HPDE6-E6E7 (cell line): ENCODE data around the gene MEGF11.

Experiments
- DNase-seq: peaks from one replicate; pipeline ENCODE4 v3.0.0; 2011; ENCODE audit warnings: missing footprints; ENCODE audit errors: extremely low spot score

The MEGF11 gene

DNA sequence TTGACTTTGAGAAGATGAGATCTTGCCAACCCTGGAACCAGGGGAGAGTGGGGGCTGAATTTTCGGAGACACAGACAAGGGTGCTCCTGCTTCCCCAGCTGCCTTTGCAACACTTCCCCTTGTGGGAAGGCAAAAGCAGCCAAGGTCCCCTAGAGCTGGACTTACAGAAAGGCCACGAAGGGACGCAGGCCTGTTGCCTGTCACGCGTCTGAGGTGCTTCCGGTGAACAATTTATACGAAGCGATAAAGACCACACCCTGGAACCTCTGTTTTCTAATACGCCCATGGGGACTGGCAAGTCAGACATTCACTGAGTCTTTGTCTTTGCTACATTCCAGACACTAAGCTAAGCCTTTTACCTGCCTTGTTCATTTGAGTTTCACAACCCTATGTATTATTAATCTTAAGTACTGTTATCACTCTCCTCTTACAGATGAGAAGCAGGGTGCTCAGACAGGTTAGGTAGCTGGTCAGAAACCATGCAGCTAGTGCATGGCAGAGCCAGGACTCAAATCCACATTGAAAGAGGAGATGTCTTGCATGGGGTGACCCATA, 13.2 kb downstream of the MEGF11 start:
- DNase-seq, result no peak

DNA sequence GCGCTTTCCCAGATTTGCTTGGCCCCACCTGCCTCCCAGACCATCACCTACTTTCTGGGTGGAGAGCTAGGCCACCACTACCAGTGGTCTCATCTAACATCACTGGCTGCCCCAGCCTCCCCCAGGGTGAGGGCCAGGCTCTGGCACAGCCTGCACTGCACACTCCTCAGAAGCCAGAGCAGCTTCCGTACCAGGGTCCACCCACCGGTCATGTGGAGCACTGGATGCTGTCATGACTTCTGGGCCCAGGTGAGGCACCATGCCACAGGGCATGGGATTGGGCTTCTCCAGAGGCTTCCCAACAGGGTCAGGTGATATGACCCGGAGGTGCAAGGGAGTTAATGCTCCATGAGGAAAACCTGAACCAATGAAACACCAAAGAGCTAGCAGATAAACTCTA, 14.0 kb downstream of the MEGF11 start:
- no peak for DNase-seq

DNA sequence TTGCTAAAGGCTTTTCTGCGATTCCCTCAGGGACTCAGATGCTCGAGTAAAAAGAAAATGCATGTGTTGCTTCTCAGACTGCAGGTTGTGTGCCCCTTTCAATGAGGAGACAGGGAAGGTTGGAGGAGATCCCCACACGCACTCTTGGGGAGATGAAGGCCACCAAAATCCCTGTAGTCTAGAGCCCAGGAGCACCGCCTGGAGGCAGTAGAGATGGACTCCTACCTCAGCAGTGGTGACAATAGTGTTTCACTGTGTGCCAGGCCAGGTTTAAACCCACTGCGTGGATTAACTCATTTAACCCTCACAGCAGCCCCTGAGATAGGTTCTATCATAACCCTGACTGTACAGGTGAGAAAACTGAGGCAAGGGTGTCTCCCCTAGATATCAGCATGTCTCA, 15.2 kb downstream of the MEGF11 start:
- DNase-seq, result no peak

- DNase-seq, result no peak
Measured at GRCh38 chr15:66237513-66238235, 15.9 kb downstream of the MEGF11 start.

- no peak for DNase-seq
Measured at GRCh38 chr15:66236806-66237375, 16.7 kb downstream of the MEGF11 start.

- DNase-seq, result no peak
Measured at GRCh38 chr15:66235866-66236265, 17.7 kb downstream of the MEGF11 start.

GRCh38 chr15:66234798-66235197, 18.8 kb downstream of the MEGF11 start:
- no peak for DNase-seq

DNA sequence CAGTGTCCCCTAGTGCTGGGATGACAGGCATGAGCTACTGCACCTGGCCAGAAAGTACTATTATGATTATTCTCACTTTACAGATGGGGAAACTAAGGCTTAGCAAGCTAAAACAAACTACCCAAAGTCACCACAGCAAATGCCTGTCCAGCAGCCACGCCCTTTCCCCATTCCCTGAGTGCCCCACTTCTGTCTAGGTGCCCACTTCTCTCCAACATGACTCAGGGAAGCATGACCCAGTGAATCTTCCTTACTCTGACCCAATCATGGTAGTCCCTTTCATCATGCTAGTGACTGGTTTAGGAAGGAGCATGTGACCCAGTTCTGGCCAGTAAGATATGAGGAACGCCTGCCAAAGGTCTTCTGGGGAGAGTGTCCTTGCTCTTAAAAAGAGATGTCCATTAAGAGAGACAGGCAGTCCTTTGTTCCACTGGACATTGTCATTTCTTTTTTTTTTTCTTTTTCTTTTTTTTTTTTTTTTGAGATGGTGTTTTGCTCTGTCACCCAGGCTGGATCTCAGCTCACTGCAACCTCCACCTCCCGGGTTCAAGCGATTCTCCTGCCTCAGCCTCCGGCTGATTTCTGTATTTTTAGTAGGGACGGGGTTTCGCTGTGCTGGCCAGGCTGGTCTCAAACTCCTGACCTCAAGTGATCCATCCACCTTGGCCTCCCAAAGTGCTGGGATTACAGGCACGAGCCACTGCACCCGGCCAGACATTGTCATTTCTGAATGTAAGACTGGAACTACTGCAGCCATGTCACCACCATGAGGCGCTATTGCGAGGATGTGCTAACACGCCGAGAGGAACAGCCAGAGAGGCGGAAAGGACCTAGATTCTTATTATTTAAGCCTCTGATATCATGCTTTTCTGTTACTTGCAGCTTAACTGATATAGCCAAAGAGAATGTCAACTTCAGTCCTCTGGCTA, 19.8 kb downstream of the MEGF11 start:
- no peak for DNase-seq

- DNase-seq, result no peak
Measured at GRCh38 chr15:66232267-66232625, 21.3 kb downstream of the MEGF11 start.

GRCh38 chr15:66231394-66232266, 21.9 kb downstream of the MEGF11 start:
- no peak for DNase-seq

- DNase-seq, result no peak
Measured at GRCh38 chr15:66229790-66230465, 23.6 kb downstream of the MEGF11 start.

DNA sequence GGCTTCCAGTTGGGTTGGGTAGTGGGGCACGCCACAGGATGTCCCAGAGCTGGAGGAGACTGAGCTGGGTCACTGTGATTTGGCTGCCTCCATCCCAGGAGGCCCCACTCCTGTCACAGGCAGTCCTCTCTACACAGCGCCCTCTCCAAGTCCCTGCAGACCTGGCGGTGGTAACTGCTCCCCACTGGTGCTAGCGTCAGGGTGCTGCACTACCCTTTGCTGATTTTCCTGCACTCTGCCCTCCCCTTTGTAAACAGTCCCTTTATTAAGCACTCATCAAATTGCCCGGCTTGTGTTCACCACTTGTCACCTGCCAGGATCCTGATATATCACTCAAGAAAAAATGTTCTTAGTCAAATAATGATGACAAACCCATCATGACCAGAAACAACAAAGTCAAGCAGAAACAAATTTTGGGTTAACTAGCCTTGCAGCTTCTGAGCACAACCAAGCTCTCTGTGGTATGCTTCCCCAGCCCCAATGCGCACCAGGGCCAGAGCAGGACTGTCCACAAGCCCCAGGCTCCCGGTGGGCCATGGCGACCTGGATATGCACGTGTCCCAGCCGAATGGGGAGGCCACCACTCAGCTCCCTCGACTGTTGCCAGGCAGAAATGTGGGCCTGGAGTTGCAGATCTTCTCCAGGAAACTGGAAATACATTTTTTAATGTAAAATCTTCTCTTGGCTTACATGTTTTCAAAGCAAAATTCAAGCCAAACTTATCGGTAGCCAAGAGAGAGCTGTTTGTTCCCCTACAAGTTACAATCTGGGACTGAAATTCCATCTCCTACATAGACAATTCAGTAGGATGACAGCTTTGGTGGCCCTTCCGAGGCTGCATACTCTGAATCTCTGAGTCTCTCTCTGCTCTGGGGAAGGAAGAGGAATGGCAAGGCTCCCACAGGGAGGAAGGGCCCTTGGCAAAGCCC, 24.5 kb downstream of the MEGF11 start:
- DNase-seq, result no peak

DNA sequence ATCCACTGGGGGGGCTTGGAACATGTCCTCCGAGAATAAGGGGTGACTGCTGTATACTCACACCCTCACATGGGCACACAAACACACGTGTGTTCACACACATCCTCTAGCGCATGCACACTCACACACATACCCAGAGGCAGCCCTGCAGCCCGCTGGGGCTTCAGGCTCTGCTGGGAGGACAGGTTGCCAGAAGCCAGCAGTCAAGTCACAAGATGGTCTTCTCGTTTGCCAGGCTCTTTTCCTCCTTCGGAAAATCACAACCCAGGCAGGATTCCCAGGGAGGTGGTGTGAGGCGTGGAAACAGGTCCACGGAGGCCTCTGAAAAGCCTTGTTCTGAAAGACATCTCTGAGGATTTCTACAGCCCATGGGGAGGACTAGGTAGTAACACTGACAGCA, 26.8 kb downstream of the MEGF11 start:
- no peak for DNase-seq

GRCh38 chr15:66225656-66226274, 27.8 kb downstream of the MEGF11 start:
- no peak for DNase-seq

GRCh38 chr15:66224946-66225345, 28.6 kb downstream of the MEGF11 start:
- DNase-seq, result no peak

- DNase-seq, result no peak
Measured at GRCh38 chr15:66222273-66223198, 31.0 kb downstream of the MEGF11 start.

DNA sequence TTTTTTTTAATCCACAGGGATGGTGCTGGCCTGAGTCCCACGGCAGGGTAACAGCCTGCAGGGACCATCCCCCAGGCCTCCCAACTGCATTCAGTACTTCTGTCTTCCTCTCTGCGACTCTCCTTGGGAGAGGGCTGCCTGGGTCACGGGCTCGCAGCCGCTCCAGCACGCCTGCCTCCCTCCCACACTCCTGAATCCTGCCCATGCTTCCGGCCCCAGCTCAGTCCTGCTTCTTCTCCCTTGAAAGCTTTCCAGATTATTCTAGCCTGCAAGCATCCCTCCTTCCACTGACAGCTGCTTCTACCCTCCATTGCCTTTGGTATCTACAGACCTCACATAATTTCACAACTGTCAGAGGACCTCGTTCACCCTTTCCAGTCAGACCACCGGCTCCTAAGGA, 32.4 kb downstream of the MEGF11 start:
- DNase-seq, result no peak

DNA sequence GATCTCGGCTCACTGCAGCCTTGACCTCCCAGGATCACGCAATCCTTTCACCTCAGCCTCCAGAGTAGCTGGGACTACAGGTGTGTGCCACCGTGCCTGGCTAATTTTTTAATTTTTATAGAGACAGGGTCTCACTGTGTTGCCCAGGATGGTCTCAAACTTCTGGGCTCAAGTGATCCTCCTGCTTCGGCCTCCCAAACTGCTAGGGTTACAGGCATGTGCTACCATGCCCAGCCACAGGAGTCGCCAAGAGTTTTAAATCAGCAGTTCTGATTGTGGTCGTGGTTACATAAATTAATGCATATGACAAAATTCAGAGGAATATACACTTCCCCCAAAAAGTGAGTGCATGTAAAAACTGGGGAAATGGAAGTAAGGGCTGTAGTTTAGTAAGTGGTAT, 32.9 kb downstream of the MEGF11 start:
- no peak for DNase-seq
